GM19463 (cell line): ENCODE results near the gene CYP46A1.
A peak's percentile ranks its signal among the peaks of the same experiment; 100 is the strongest.
"Not testable (repeated sequence)": the region's sequence is repeated elsewhere in the genome, so short reads cannot be mapped to it uniquely, and the experiment has no call there.

Experiments used
- ATAC-seq: cut with Tn5 transposase; IDR thresholded peaks from one replicate; pipeline ENCODE4 v1.9.1; 2021; ENCODE audit warnings: mild to moderate bottlenecking, moderate library complexity; ENCODE audit not compliant: unreplicated experiment

CYP46A1 gene

DNA sequence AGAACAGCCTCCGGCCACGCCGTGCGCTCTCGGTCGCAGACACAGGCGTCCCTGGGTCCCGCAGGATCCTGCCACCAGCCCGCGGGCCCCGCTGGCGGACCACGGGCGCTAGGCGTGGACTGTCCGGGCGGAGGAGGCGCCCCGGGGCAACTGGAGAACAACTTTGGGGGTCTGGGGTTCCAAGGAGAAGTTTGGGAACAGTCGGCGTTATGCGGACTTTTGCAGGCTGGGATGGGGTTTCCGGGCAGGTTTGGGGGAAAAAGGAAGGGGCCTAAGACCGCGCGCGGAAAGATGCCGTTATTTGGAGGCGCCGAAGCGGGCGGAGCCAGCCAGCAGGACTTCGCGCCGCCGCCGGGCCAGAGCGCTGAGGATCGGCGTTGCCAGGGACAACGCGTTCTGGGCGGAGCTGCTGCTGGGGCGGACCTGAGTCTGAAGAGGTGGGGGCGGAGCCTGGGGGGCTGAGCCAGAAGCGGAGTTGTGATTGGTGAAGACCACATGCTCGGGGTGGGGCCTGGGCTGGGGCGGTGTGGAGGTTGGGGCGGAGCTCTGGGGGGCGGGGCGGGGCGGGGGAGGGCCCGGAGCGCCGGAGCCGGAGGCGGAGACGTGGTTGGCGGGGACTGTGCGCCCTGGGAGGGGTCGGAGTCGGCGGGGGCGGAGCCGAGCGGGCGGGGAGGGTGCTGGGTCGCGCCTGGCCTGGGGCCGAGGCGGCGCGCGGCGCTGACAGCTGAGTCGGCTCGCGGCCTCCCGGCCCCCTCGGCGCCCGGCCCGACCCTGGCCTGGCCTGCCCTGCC is at the start of gene CYP46A1:
Gene CYP46A1, plus strand, starts transcription at position 680 of the 791 bp plus-strand sequence. CDS start 120 bp downstream, outside the sequence.
- peak; percentile 92 for ATAC-seq

DNA sequence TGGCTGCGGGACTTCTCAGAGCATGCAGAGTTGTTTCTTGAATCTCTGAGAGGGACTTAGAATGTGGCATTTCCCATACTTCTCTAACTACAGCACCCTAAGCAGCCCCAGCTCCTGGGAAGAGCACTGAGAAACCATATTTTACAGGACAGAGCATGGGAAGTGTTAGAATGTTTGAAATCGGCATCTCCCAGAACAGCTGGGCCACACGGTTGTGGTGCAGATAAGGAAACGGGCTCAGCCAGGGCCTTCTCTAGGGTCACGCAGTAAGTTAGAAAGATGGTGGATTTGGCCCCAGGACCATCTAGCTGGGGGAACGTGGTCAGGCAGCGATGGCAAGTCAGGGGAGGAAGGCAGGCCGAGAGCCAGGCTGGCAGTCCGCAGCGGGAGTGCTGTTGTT is 49.7 kb upstream of the CYP46A1 start:
- ATAC-seq: no peak

DNA sequence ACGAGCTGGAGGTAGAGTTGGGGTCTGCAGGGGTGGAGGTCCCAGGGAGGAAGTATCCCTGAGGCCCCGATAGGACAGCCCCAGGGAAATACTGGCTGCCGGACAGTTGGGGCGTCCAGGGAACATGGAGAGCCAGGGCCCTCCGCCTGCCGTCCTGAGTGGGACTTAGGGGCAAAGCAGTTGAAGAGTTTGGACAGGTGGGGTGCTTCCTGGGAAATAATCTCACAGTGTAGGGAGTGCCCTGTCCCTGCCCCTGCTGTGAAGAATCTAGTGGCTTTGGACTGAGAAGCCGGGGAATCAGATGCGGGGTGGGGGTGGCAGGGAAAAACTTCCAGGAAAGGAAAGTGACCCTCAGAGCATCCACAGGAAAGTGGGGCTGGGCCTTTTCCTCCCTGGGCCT is 49.0 kb upstream of the CYP46A1 start:
- no peak for ATAC-seq

DNA sequence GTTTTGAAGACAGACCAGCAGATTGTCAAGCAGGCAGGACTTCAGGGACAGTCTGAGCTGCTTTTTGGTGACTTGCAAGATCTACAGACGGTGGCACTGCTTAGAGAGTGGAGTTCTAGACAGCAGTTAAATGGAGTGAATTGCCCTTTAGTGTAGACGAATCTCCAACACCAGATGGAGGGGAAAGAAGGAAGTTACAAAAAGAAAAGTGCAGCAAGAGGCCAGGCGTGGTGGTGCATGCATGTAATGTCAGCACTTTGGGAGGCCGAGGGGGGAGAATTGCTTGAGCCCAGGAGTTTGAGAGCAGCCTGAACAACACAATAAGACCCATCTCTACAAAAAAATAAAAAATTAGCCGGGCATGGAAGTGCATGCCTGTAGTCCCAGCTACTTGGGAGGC is 47.6 kb upstream of the CYP46A1 start:
- no peak for ATAC-seq

DNA sequence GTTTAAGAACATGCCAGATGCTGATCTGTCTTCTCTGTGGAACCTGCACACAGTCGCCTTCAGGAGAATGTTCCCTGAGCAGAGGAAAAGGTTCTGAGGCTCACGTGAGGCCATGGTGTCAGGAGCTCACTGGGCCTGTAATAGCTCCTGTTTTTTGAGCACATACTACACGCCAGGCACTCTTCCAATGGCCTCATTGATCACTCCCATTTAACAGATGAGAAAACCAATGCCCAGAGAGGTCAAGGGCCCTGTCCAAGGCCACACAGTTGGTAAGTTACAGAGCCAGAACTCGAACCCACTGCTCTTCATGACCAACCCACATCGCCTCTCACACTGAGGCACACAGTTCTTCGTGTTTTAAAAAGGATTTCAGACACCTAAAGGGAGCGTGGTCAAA is 46.5 kb upstream of the CYP46A1 start:
- ATAC-seq: no peak

DNA sequence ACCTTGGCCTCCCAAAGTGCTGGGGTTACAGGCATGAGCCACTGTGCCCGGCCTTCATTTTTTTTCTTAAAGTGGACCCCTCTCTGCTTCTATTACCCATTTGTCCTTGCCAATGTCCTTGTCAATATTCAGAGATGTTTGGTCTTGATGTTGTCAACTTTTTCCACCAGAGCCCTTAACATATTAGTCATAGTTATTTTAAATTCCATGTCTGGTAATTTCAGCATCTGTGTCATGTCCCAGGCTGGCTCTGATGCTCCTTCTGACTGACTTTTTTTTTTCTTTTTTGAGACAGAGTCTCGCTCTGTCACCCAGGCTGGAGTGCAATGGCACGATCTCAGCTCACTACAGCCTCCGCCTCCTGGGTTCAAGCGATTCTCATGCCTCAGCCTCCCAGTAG is 41.3 kb upstream of the CYP46A1 start:
- ATAC-seq: not testable (repeated sequence)

DNA sequence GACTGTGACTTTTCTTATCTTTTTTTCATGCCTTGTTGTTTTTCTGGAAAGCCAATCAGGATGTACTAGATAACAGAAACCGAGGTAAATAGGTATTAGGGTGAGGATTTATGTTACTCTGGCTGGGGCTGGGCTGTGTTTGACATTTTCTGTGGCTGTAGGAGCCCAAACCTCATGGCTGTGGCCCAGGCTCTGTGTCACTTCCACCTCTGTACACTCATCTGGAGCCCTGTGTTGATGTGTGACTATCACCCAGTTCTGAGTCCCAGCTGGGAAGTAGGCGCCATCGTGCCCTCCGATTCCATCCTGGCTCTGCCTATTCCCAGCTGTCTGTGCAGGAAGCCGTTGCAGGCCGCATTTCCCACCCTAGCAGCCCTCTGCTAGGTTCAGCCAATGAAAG is 40.8 kb upstream of the CYP46A1 start:
- ATAC-seq: no peak

DNA sequence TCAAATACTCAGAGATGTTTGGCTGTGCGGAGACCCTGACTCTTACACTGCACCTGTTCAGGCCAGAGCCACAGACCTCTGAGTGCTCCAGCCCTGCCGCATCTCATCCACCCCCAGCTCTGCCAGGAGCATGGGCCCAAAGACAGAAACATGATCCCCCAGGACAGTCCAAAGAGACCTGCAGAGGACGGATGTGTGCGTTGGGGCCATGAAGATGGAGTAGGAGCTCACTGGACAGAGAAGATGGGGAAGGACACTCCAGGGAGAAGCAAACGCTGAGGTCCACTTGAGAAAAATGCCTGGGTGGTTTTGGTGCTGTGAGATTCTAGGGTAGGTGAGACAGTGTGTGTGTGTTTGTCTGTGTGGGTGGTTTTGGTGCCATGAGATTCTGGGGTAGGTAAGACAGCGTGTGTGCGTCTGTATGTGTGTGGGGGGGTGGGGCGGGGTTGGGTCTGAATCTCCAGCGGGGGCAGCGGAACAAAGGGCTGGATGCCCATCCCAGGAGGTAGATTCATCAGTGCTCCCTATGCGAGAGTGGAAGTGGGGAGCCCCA is 40.0 kb upstream of the CYP46A1 start:
- ATAC-seq: no peak

DNA sequence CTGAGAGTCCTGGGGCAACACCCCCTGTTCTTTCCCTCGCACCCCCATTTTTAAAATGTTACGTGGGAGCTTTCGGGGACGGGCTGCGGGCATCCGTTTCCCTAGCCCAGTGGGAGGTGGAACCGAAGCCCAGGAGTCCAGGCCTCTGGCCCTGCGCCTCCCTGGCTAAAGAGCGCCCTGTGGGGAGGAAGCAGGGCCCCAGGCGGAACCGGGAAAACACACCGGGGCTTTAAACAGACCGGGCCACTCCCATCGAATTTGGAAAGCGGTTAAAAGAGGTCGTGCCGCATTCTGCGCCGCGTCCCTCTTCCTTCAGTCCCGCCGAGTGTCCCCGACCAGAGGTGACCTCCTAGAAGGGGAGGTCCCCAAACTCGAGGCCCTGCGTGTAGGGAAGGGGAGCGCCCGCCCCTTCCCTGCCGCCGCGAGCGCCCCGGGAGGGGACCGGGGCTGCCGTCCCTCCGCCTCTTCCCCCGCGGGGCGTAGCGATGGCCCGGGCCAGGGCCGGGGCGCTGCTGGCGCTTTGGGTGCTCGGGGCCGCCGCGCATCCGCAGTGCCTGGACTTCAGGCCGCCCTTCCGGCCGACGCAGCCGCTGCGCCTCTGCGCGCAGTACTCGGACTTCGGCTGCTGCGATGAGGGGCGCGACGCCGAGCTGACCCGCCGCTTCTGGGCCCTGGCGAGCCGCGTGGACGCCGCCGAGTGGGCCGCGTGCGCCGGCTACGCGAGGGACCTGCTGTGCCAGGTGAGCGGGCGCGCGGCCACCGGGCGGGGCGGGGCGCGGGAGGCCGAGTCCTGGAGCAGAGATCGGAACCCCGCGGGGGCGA is 39.2 kb upstream of the CYP46A1 start, which contains the start of gene HHIPL1:
Gene HHIPL1, plus strand, starts transcription at position 407 of the 822 bp plus-strand sequence. Its CDS starts 79 bp downstream, at position 486.
- ATAC-seq: no peak

DNA sequence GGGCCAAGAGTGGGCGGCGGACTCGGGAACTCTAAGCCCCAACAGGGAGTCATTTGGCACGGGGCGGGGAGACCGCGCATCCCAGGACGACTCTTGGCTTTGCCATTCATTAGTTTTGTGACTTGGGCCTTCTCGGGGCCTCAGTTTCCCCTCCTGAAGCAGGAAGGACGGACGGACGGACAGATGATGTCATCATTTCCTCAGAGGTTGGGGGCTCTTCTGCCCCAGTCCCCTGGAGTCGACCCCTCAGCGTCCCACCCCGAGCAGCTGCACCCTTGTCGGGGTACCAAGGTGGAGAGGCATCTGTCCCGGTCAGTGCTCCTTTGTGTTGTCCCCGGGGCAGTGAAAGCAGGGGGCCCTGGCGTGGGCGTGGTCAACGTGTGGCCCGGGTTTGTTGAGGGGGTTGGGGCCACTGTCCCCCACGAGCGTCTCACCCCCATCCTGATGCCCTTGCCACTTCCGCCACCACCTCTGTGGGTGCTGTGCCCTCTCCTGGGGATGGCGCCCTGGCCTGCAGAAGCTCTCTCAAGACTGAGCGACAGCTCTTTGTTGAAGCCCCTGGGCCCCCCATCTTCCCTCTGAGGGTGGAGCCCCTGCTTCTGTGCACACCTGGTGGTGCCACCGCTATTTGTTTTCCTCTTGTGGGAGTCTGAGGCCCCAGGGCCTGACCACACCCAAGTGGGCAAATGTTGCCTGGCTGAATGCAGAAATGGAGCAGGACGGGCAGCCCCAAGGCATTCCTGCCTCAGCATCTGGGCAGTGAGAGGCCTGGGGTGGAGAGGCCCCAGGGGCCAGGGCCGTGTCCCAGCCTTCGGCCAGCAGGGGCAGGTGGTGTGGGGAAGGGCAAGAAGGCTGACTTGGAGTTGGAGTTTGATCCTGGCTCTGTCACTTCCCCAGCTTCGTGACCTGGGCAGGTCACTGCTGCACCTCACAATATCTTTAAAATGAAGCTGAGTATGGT is 38.3 kb upstream of the CYP46A1 start:
- ATAC-seq: no peak

DNA sequence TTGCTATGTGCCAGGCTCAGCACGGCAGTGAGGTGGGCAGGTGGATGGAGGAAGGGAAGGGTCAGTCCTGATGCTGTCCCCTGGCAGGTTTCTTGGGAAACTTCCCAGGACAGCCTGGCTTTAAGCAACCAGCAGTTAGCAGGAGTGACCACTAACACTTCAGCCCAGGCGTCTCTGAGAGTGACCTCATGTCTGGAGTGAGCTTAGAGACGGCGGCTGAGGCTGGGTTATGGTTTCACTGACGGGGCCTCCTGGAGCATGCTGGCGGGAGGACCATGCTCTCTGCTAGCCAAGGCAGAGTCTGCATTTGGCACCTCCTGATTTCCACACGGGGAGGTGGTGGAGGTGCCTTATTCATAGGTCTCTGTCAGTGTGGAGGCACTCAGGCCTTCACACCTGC is 36.7 kb upstream of the CYP46A1 start:
- no peak for ATAC-seq

DNA sequence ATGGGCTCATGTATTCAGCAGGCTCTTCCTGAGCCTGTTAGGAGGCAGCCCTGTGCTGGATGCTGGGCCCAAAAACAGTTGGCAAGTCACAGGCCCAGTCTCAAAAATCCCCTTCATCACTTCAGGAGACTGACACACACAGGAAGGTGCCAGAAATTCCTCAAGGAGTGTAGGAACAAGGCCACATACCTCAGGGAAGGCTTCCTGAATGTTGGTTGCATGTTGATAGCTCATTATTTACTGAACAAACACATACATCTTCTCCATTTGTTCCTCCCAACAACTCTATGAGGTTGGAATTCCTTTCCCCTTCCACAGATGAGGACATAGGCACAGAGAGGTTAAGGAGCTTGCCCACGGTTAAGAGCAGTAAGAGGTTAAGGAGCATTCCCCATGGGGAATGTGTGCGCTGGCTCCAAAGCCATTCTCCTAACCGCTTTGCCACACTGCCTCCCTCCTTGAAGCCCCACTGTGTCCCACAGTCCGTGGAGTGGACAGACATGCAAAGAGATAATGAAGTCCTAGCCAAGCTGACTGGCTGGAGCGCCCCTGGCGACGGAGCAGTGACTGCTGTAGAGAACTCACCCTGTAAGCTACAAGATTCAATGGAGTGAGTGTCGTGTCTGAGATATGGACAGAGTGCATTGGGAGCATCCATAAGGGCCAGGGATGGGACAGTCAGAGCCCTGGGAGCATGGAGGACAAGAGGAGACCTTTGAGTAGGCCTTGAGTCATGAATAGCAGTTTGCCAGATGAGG is 35.9 kb upstream of the CYP46A1 start:
- ATAC-seq: no peak

DNA sequence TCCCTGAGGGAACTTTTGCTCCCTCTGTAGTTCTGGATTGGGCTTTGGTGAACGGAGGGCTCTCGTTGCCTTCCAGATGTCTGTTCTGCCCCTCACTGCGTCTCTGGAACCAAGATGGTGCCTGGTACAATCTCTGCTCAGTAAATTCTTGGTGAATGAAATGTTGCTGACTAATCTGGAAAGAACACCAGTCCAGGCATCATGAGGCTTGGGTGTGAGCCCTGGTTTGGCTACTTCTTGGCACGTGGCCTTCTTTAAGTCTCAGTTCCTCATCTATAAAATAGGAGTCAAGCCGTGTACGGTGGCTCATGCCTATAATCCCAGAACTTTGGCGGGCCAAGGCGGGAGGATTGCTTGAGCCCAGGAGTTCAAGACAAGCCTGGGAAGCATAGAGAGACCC is 34.9 kb upstream of the CYP46A1 start:
- no peak for ATAC-seq

DNA sequence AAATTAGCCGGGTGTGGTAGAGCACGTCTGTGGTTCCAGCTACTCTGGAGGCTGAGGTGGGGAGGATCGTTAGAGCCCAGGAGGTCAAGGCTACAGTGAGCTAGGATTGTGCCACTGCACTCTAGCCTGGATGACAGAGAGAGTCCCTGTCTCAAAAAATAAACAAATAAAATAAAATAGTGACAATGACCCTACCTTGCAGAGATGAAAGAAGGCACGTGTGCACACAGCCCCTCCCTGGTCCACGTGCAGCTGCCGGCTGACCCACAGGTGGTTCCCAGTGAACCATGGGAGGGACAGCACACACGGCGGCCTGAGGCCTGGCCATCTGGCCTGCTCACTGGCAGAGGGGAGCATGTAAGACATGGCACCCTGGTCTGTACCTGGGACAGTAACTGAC is 34.5 kb upstream of the CYP46A1 start:
- ATAC-seq: no peak

DNA sequence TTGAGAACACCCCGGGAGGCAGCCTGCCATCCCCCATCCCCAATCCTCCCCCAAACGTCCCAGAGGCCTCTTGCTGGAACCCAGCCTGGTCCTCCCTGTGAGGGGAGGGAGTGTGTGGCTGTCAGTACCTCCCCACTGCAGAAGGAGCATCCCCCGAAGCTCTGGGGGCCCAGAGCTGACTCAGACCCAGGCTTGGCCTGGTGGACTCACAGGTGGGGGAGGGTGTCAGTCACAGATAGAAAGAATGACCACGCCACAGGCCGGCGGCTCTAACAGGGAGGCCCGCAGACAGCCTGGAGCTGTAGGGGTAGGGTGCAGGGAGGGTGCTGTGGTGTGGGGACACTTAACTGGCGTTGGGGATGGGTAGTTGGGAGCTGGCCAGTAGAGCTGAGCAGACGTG is 33.9 kb upstream of the CYP46A1 start:
- ATAC-seq: no peak

DNA sequence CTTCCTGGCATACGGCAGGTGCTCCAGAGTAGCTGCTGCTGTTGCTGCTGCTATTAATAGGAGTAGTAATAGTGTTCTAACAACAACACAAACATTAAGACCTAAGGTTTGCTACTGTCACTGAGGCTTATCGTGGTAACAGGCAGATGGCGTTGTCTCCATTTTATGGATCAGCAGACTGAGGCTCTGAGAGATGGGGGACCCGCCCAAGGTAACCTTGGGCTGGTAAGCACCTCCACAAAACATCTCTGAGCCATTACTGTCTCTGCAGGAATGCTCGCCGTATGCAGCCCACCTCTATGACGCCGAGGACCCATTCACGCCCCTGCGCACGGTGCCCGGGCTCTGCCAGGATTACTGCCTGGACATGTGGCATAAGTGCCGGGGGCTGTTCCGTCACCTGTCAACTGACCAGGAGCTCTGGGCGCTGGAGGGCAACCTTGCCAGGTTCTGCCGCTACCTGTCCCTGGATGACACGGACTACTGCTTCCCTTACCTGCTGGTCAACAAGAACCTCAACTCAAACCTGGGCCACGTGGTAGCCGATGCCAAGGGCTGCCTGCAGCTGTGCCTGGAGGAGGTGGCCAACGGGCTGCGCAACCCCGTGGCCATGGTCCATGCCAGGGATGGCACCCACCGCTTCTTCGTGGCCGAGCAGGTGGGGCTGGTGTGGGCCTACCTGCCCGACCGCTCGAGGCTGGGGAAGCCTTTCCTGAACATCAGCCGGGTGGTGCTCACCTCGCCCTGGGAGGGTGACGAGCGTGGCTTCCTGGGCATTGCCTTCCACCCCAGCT is 31.9 kb upstream of the CYP46A1 start:
- no peak for ATAC-seq

DNA sequence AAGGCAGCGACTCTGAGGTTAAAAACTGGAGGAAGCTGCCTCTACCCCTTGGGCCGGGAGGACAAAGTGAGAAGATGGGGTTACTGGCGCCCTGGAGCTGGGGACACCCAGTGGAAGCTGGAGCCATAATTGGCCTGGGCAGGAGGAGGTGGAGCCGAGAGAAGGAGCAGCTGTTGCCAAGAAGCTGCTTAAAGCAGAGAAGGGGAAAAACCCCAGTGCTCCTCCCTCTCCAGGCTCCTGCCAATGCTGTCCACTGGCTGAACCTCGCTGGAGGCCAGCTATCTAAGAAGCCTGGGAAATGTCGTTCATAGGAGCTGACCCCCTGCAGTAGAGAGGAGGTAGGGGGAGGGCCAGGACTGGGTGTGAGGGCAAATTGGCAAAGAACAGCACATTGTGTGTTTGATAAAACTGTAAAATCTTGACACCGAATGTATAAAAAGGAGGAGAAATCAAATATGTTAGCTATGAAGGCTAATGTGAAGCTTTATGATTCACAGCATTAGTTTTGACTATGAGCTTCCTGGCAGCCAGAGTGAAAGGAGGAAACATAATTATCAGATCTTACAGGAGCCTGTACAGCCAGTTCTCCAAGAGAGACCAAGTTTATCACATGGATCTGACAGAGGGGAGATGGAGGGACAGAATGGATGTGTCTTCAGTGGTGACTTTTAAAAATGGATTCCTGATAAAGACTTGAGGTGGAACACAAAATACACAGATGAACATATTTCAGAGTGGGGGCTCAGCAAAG is 29.7 kb upstream of the CYP46A1 start:
- ATAC-seq: no peak

DNA sequence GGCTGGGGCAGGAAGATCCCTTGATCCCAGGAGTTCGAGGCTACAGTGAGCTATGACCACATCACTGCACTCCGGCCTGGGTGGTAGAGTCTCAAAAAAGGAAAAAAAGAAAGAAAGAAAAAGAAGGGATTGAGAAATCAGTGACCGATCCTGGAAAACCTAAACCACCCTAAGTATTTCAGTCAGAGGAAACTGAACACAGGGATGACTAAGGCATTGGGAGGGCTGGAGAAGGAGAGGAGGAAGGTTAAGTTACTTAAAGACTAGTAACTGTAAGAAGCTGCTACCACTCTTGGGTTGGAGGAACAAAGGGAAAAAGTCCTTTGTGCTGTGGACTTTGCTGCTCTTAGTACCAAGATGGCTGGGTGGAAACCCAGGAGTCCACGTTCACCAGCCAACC is 28.6 kb upstream of the CYP46A1 start:
- no peak for ATAC-seq
